ENCODE data around the gene SLC23A3. TPM values are rescaled to one million over a fixed set of nuclear protein-coding genes. Genes with fewer than 3 reads are reported as not detected.

SLC23A3 gene
- total RNA-seq, 2 donors from 2014 or later: 1.5 to 2.8 TPM

DNA sequence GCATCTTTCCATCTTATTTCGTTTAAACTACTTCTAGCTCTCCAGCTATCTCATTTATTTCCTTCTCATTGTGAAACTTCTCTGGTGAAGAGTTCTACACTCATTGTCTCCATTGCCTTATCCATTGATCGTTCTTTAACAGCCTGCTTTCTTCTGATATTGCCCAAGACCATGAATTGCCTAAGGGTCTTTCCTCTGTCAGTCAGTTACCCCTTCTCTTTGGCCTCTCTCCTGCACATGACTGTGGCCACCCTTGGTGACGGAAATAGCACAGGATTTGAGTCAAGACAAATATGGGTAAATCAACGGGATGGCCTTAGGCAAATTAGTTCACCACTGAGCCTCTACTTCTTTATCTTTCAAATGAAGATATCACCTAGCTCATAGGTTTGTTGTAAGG is 35.9 kb downstream of the SLC23A3 start:
- ATAC-seq (no peak), DNase-seq (ENCODE audit: low spot score in 2 of 2) (no peak)
- Mint-ChIP-seq H3K36me3 (no peaks in the 10 kb centered on the region), H3K27ac (no peak overlapping the region), H3K9me3 (no peaks in the 10 kb centered on the region)

DNA sequence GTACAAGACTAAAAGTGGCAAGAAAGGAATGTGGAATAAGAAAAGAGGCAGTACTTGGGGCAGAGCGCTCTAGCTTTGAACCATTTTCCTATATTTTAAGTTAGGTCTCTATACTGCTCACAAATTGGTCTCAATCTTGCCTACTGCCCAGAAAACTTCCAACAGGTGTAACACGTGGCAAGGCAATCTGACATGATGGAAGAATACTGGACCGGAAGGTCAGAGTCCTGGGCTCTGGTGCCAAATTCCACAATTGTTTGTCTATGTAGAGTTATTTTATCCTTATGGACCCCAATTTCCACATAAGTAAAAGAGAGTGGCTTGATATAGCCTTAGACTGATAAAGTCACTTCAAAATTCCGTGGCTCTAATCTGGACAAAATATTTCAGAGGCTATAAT is 38.1 kb downstream of the SLC23A3 start:
- no peaks in the 10 kb centered on the region for H3K9me3 Mint-ChIP-seq
- DNase-seq (ENCODE audit: low spot score in 2 of 2): no peak
- H3K27ac Mint-ChIP-seq: no peak overlapping the region
- H3K36me3 Mint-ChIP-seq: no peaks in the 10 kb centered on the region
- ATAC-seq: no peak

DNA sequence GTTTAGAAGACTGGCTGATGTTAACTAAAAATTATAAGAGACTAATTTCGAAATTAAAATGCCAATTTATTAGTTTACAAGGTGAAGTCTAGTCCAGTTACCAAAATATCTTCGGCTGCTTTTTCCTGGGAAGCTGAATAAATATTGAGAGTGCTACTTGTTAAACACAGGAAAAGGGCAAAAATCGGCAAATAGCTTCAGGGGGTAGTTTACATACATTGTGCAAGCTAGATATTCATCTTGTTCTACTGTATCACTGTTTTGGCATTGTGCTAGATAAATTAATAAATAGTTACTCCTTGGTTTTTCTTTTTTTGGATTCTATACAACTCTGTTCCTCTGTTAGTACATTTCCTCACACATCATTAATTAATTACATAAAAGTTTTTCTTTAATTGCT is 38.5 kb downstream of the SLC23A3 start:
- no peak overlapping the region for H3K27ac Mint-ChIP-seq
- H3K36me3 Mint-ChIP-seq: no peaks in the 10 kb centered on the region

DNA sequence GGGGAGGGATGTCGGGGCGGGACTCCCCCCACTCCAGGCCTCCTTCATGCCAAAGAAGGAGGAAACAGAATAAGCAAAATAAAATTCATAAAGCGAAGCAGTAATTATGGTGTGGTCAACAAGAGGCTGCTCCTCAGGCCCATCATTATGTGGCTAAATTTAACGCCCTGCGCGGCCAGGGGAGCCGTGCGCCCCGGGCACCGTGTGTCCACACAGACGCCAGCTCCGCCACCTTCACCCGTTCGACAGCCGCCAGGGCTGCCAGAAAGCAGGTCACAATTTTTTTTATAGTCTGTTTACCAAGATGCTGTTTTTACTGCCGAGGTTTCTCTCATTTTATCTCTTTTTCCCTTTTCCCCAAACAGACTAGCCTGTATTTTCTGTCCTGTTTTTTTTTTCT is 40.2 kb downstream of the SLC23A3 start:
- ATAC-seq (no peak), DNase-seq (ENCODE audit: low spot score in 2 of 2) (no peak)
- Mint-ChIP-seq H3K9me3 (no peaks in the 10 kb centered on the region), H3K27ac (no peak overlapping the region), H3K36me3 (no peaks in the 10 kb centered on the region)

More for the DNA sequence above, 38.5 kb downstream of the SLC23A3 start:
- no peaks in the 10 kb centered on the region for H3K9me3 Mint-ChIP-seq
- DNase-seq (ENCODE audit: low spot score in 2 of 2) (no peak), ATAC-seq (no peak)

DNA sequence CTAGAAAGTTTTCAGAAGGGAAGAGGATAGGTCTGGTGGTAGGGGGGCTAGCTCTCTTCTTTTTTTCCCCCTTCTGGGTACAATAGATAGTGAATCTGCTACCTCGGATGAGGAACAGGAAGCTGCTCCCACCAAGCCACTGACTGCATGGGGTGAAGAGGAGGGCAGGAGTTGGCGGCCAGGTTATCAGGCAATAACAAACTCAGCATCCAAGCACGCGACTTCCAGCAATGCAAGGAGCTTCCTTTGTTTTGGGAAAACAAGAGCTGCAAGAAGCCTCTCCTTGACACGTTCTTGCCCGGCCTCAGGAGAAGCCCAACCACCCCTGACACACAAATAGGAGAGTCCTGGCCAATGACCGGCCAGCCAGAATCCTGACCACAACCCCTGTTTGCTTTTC is 41.4 kb downstream of the SLC23A3 start:
- no peak for DNase-seq (ENCODE audit: low spot score in 2 of 2)
- H3K36me3 Mint-ChIP-seq: no peaks in the 10 kb centered on the region
- H3K9me3 Mint-ChIP-seq: no peaks in the 10 kb centered on the region
- H3K27ac Mint-ChIP-seq: no peak overlapping the region
- ATAC-seq: no peak

DNA sequence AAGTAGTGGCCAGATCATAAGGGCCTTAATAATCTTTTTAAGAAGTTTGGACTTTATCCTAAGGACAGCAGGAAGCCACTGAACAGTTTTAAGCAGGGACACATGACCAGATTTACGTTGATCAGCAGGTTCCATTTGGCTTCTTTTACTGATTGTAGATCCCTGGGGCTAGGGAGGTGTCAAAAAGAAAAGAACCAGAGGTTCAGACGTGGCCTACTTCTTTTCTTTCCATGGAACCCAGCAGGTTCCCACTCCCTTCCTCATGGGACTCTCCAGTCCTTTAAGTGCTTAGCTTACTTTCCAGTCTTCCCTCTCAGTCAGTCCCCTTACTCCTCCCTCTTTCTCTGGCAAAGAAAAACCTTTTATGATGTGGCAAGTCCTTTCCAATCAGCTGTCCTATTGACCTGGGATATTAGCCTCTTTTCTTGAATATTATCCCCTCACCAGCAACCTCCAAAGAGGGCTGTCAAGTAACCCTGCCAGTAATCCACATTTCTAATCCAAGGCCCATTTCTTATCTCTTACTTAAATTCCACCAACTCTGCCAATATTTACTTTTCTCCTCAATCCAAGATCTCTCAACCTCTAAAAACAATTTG is 42.7 kb downstream of the SLC23A3 start:
- ATAC-seq (no peak), DNase-seq (ENCODE audit: low spot score in 2 of 2) (no peak)
- Mint-ChIP-seq H3K36me3 (no peaks in the 10 kb centered on the region), H3K9me3 (no peaks in the 10 kb centered on the region), H3K27ac (peak overlapping the region in 1 of 2 donors; percentile 4)

DNA sequence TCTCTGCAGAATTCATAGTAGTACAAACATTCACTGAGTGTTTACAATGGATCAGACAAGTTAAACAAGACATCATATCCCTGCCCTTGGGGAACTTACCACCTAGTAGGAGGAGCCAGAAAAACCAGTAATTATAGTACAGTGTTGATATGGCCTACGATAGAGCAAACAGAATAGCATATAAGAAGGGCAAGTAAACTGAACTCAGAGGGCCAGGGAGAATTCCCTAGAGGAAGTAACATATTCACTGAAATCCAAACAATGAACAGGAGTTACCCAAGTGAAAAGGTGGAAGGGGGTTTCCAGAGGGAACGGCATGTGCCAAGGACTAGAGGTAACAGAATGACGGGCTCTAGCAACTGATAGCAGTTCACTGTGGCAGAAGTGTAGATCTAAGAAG is 43.3 kb downstream of the SLC23A3 start:
- ATAC-seq (no peak), DNase-seq (ENCODE audit: low spot score in 2 of 2) (no peak)
- Mint-ChIP-seq H3K9me3 (no peaks in the 10 kb centered on the region), H3K36me3 (no peaks in the 10 kb centered on the region), H3K27ac (no peak overlapping the region)

DNA sequence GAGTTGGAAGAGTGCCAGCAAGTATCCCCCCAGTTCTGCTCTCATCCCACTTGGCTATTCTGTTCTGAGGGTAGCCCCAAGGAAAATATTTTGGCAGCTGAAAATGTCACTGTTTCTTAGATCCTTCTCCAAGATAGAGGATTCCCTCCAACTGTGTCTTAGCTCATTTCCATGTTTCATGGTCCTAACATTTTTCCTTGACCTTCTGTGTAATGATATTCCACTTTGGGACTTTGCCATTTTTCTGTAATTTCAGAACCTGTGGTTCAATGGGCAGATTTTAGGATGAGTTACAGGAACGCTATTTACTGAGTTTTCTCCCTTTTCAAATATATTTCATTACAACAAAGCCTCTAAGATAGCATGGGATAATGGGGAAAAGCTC is 44.0 kb downstream of the SLC23A3 start:
- Mint-ChIP-seq H3K36me3 (no peaks in the 10 kb centered on the region), H3K9me3 (no peaks in the 10 kb centered on the region), H3K27ac (no peak overlapping the region)
- DNase-seq (ENCODE audit: low spot score in 2 of 2) (no peak), ATAC-seq (no peak)

DNA sequence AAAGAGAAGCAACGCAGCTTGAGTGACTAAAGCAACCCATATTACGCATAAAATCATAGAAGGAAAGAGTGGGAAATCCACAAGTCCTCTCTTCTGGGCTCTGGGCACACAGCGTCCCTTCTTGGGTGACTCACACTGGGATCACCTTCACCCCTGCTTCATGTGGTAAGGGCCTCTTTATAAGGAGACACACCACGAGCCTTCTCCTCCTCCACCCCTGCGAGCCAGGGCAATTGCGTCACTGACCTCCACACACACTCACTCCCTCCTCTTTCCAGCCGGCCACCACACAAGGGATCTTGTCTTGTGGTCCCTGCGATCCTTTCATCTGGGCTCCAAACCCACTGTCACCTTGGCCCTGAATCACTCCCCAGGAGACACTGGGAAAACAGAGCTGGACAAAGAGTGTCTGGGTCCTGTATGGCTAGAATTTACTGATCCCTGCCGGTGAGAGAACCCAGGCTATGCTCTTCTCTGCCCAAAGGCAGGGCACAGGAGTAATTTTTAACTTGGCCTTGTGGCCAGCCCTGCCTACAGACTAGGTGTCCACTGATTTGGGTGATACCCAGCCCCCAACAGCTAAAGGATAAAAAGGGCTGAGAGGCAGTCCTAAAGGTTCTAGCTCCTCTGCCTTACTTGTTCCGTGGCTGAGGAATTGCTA is 44.5 kb downstream of the SLC23A3 start:
- Mint-ChIP-seq H3K27ac (no peak overlapping the region), H3K36me3 (no peaks in the 10 kb centered on the region), H3K9me3 (no peaks in the 10 kb centered on the region)
- ATAC-seq: peak; percentile 34 to 97
- peak in 1 of 2 donors; percentile 67 for DNase-seq (ENCODE audit: low spot score in 2 of 2)

DNA sequence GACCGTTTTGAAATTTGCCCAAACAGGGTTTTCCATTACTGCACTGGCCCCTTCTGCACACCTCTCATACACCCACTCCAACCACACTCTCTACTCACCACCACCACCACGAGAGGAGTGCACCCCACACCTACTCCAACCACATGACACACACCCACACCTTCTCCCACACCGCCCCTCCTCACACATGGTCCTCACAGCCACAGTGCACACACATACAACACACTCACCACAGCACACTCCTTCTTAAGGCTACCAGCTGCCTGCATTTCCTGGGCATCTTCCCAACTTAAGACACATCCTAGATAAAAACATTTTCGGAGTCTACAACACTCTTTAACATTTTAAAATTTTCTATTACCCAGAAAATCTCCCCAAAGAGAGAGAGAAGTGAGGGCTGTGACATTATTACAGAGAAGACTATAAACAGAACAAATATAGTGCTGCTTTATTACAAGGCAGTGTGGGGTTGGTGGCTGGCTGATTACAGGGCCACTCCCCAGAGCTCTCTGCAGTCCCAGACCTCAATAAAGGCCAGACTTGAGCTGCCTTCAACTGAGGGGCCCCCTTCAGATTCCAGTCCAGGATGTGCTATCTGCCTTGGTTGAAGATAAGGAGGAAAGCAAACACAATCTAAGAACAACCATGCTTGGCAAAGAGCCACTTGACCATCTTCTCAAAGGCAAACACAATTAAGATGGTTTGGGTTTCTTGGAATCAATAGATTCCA is 45.3 kb downstream of the SLC23A3 start:
- H3K36me3 Mint-ChIP-seq: no peaks in the 10 kb centered on the region
- H3K9me3 Mint-ChIP-seq: no peaks in the 10 kb centered on the region
- no peak for DNase-seq (ENCODE audit: low spot score in 2 of 2)
- peak in 1 of 2 donors; percentile 30 for ATAC-seq
- no peak overlapping the region for H3K27ac Mint-ChIP-seq

DNA sequence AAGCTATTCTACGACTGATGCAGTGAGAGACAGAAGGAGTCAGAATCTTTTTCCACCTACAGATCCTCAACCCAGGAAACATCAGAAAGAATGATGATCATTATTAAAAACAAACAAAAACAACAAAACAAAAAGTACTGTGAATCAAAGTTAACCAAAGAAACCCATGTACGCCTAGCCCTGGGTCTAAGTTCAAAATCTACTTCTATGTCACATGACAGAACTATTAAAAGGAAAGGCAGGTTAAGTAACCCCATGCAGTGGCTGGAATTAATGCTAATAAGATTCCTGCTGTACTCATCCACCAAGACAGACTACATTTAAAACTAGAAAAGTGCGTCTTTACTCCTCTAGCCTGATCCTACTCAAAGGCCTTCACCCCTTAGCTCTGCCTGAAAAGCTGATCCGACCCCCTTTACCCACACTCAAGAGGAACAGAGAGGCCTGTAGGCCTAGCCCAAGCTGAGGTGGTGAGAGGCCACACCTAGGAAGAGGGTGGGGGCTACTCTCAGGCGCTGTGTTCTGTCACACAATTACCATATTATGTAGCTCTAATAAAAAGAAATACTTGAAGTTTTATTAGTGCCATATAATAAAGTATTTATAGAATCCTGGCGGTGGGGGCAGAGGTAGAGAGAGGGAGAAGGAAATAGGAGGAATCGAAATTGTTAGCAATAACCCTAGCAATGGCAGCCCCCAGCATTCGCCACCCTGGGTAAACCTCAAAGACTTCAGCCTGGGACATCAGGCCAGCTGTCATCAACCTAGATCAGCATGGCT is 46.3 kb downstream of the SLC23A3 start:
- no peak for ATAC-seq
- Mint-ChIP-seq H3K9me3 (no peaks in the 10 kb centered on the region), H3K27ac (no peak overlapping the region), H3K36me3 (no peaks in the 10 kb centered on the region)
- no peak for DNase-seq (ENCODE audit: low spot score in 2 of 2)

DNA sequence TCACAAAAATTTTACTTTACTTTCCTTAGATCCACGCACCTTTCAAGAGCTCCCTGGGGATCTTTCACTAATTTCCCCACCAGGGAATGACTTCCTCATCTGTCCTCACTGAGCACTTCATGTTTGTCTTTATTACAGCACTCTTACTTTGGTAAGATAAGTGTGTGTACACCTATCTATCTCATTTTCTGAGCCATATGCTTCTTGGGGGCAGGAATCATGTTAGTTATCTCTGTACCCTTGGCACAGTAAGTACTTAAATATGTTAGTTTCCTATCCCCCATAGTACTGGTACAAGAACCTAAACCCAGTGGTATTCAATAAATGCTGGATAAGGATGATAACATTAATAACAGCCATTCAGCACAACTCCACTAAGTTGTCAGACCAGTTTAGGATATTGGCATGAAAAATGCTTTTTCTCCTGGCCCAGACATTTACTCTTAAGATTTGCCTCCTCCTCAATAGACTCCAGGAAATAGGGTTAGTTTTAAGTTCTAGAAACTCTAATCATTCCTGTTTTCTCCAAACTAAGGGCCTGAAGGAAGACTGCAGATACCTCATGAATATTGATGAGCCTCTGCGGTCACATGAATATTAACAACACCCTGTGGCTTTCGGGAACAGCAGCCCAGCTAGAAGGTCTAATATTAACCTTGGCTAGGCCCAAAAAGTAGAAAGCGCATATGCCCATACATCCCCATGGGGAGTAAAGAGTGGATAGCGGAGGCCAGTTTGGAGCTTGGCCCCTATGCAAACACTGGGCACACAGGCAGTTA is 47.4 kb downstream of the SLC23A3 start:
- no peaks in the 10 kb centered on the region for H3K9me3 Mint-ChIP-seq
- ATAC-seq (no peak), DNase-seq (ENCODE audit: low spot score in 2 of 2) (no peak)
- H3K27ac Mint-ChIP-seq: no peak overlapping the region
- no peaks in the 10 kb centered on the region for H3K36me3 Mint-ChIP-seq

DNA sequence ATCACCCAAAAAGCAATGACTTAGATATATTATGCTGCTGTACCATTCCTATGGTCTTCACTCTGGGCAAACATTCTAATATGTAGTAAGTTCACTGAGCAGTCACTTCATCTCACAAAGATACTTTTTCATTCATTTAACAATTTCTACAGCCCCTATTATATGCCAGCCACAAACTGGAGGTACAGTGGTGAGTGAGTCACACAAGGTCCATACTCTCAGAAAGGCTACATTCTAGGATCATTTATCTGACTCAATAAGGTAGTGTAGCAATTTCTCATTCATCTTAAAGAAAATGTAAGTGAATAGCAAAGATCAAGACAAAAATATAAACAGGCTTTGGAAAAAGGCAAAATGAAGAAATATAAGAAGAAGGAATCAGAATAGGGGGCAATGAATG is 49.7 kb downstream of the SLC23A3 start:
- Mint-ChIP-seq H3K36me3 (no peaks in the 10 kb centered on the region), H3K9me3 (no peaks in the 10 kb centered on the region), H3K27ac (no peak overlapping the region)
- DNase-seq (ENCODE audit: low spot score in 2 of 2) (no peak), ATAC-seq (peak; percentile 51 to 66)

DNA sequence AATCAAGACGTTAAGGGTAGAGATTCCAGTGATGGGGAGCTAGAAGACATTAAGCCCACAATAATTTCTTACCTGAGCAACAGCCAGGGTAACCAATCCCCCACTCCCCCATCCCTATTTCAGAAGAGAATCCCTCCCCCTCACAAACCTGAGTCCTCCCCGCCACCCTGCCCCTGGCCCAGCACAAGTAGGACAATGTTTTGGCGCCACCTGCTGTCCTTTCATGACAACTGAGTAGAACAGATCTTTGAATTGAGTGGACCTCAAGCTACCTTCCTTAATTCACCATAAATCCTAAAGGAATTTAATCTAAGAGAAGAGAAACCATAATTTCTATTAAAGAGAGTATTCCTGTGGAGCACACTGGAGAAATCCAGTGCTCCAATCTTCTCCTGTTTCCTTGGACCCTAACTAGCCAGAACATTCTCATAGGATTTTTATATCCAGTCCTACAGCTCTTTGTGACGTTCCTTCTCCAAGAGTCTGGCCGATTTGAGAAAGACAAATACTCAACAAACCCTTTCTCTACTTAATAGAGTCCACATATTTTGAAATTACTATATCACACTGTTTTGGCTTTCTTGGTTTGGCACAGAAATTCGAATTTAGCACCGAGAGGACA is 50.3 kb downstream of the SLC23A3 start:
- H3K9me3 Mint-ChIP-seq: no peaks in the 10 kb centered on the region
- peak; percentile 48 to 76 for ATAC-seq
- DNase-seq (ENCODE audit: low spot score in 2 of 2): peak in 1 of 2 donors; percentile 68
- H3K27ac Mint-ChIP-seq: no peak overlapping the region
- H3K36me3 Mint-ChIP-seq: no peaks in the 10 kb centered on the region

DNA sequence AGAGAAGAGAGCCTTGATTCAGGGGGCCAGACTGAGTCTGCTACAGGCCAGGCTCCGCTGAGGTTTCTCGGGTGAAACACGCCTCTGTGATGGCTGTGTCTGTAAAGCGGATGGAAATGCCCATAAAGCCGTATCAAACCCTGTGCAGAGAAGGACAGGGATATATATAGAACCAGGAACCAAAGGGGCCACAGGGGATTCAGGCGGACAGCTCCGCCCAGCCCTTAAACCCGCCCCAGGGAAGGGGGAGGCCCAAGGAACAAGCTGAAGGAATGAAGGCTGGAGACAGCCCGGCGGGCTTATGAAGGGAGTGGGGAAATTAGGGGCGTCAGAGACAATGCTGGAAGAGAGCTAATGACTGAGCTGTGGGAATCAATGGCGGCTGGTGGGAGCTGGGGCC is 51.3 kb downstream of the SLC23A3 start:
- Mint-ChIP-seq H3K36me3 (no peaks in the 10 kb centered on the region), H3K27ac (no peak overlapping the region), H3K9me3 (no peaks in the 10 kb centered on the region)
- ATAC-seq (no peak), DNase-seq (ENCODE audit: low spot score in 2 of 2) (no peak)

Data from activated naive CD4-positive, alpha-beta T cell treated with anti-CD3 and anti-CD28 coated beads, Interleukin-2, amount 50 U/mL, for 72 hours (primary cell).